ENCODE data around the gene GRK2. TPM values are rescaled to one million over a fixed set of nuclear protein-coding genes. Genes with fewer than 3 reads are reported as not detected.

The GRK2 gene
- total and polyA plus RNA-seq, 2 of the 13 experiments (the other 11 are each of a cell fraction or from before 2014, with no cell fraction given): 31.3 to 42.4 TPM

GRCh38 chr11:67239783-67240575, 26.3 kb upstream of the GRK2 start (continued):
- no peak for TF ChIP-seq CC2D1A (CRISPR knock-in tag; IDR thresholded peaks at IDR 0.05)
- TF ChIP-seq TBP (CRISPR knock-in tag; IDR thresholded peaks at IDR 0.05): no peak
- TF ChIP-seq ZNF746 (CRISPR knock-in tag; IDR thresholded peaks at IDR 0.05): no peak
- TF ChIP-seq NCOR1 (IDR thresholded peaks at IDR 0.05; ENCODE audit: borderline replicate concordance, low read length): peak; percentile 29; the same call in 1 of the 2 replicates
- peak; percentile 98 for TF ChIP-seq HDAC1 (CRISPR knock-in tag; IDR thresholded peaks at IDR 0.05)
- no peak; a peak in 1 of 4 replicates for TF ChIP-seq MAFK (conservative IDR thresholded peaks at IDR 0.05 in 1 of 2, IDR thresholded peaks at IDR 0.05 in 1 of 2; ENCODE audit: low read length in 2 of 2)
- TF ChIP-seq FOXJ3 (CRISPR knock-in tag; IDR thresholded peaks at IDR 0.05; ENCODE audit: borderline replicate concordance): no peak
- no peak for TF ChIP-seq ZNF75D (CRISPR knock-in tag; IDR thresholded peaks at IDR 0.05; ENCODE audit: borderline replicate concordance)
- TF ChIP-seq, protein P1, sequence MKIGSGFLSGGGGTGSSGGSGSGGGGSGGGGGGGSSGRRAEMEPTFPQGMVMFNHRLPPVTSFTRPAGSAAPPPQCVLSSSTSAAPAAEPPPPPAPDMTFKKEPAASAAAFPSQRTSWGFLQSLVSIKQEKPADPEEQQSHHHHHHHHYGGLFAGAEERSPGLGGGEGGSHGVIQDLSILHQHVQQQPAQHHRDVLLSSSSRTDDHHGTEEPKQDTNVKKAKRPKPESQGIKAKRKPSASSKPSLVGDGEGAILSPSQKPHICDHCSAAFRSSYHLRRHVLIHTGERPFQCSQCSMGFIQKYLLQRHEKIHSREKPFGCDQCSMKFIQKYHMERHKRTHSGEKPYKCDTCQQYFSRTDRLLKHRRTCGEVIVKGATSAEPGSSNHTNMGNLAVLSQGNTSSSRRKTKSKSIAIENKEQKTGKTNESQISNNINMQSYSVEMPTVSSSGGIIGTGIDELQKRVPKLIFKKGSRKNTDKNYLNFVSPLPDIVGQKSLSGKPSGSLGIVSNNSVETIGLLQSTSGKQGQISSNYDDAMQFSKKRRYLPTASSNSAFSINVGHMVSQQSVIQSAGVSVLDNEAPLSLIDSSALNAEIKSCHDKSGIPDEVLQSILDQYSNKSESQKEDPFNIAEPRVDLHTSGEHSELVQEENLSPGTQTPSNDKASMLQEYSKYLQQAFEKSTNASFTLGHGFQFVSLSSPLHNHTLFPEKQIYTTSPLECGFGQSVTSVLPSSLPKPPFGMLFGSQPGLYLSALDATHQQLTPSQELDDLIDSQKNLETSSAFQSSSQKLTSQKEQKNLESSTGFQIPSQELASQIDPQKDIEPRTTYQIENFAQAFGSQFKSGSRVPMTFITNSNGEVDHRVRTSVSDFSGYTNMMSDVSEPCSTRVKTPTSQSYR (CRISPR knock-in tag; IDR thresholded peaks at IDR 0.05; ENCODE audit: borderline replicate concordance): peak; percentile 77
- TF ChIP-seq, protein P2, sequence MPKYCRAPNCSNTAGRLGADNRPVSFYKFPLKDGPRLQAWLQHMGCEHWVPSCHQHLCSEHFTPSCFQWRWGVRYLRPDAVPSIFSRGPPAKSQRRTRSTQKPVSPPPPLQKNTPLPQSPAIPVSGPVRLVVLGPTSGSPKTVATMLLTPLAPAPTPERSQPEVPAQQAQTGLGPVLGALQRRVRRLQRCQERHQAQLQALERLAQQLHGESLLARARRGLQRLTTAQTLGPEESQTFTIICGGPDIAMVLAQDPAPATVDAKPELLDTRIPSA (CRISPR knock-in tag; IDR thresholded peaks at IDR 0.05; ENCODE audit: borderline replicate concordance): no peak; the same call in 1 of the 2 replicates
- peak; percentile 60; the same call in 1 of the 2 replicates for TF ChIP-seq RELA (CRISPR knock-in tag; IDR thresholded peaks at IDR 0.05)
- TF ChIP-seq ZNF556 (CRISPR knock-in tag; IDR thresholded peaks at IDR 0.05; ENCODE audit: borderline replicate concordance): no peak
- TF ChIP-seq XRCC5 (optimal IDR thresholded peaks at IDR 0.05; ENCODE audit: low read length): peak; percentile 87
- no peak for TF ChIP-seq ZNF30 (CRISPR knock-in tag; IDR thresholded peaks at IDR 0.05)
- 0 out of 2 replicates have a peak, but pooled peaks have one; percentile 9 for TF ChIP-seq ZNF674 (CRISPR knock-in tag; IDR thresholded peaks at IDR 0.05; ENCODE audit: low read depth)
- no peak for TF ChIP-seq BRCA1 (CRISPR knock-in tag; IDR thresholded peaks at IDR 0.05)
- TF ChIP-seq, protein P3, sequence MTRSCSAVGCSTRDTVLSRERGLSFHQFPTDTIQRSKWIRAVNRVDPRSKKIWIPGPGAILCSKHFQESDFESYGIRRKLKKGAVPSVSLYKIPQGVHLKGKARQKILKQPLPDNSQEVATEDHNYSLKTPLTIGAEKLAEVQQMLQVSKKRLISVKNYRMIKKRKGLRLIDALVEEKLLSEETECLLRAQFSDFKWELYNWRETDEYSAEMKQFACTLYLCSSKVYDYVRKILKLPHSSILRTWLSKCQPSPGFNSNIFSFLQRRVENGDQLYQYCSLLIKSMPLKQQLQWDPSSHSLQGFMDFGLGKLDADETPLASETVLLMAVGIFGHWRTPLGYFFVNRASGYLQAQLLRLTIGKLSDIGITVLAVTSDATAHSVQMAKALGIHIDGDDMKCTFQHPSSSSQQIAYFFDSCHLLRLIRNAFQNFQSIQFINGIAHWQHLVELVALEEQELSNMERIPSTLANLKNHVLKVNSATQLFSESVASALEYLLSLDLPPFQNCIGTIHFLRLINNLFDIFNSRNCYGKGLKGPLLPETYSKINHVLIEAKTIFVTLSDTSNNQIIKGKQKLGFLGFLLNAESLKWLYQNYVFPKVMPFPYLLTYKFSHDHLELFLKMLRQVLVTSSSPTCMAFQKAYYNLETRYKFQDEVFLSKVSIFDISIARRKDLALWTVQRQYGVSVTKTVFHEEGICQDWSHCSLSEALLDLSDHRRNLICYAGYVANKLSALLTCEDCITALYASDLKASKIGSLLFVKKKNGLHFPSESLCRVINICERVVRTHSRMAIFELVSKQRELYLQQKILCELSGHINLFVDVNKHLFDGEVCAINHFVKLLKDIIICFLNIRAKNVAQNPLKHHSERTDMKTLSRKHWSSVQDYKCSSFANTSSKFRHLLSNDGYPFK (CRISPR knock-in tag; IDR thresholded peaks at IDR 0.05; ENCODE audit: borderline replicate concordance): peak; percentile 79; the same call in 1 of the 2 replicates
- TF ChIP-seq ZBTB42 (CRISPR knock-in tag; IDR thresholded peaks at IDR 0.05): no peak
- no peak for TF ChIP-seq ZNF296 (CRISPR knock-in tag; conservative IDR thresholded peaks at IDR 0.05)
- no peak for TF ChIP-seq REXO4 (CRISPR knock-in tag; IDR thresholded peaks at IDR 0.05; ENCODE audit: borderline replicate concordance)
- TF ChIP-seq ZNF230 (CRISPR knock-in tag; IDR thresholded peaks at IDR 0.05): no peak
- no peak for TF ChIP-seq ZNF737 (CRISPR knock-in tag; IDR thresholded peaks at IDR 0.05; ENCODE audit: borderline replicate concordance)
- TF ChIP-seq MAF1 (CRISPR knock-in tag; IDR thresholded peaks at IDR 0.05; ENCODE audit: borderline replicate concordance): peak; percentile 33; the same call in 1 of the 2 replicates

Measured in HepG2 (cell line).